ENCODE measurements around the gene GPATCH4. TPM values are rescaled to one million over a fixed set of nuclear protein-coding genes. Genes with fewer than 3 reads are reported as not detected.
"Not testable (repeated sequence)": the region's sequence is repeated elsewhere in the genome, so short reads cannot be mapped to it uniquely, and the experiment has no call there.

Gene GPATCH4
- total RNA-seq, 3 donors from 2014 or later (not counting 1 experiment from before 2014, with no cell fraction given), result 19.3 to 27.3 (median 22.1) TPM

GRCh38 chr1:156616463-156616862, 15.2 kb upstream of the GPATCH4 start:
- Histone ChIP-seq H3K4me1 (ENCODE audit: control insufficient read depth, insufficient read depth, low read length) (no peaks in the 10 kb centered on the region), H3K27me3 (ENCODE audit: control insufficient read depth, insufficient read depth, low read length) (peaks cover 2% of the 10 kb centered on the region), H3K27ac (ENCODE audit: low read length) (no peak overlapping the region), H3K9me3 (ENCODE audit: control insufficient read depth, insufficient read depth, low read length) (no peaks in the 10 kb centered on the region), H3K36me3 (ENCODE audit: control insufficient read depth, insufficient read depth, low read length) (no peaks in the 10 kb centered on the region), H3K4me3 (ENCODE audit: low read length) (no peak overlapping the region)
- Mint-ChIP-seq H3K9me3 (no peaks in the 10 kb centered on the region), H3K4me1 (no peaks in the 10 kb centered on the region), H3K36me3 (no peaks in the 10 kb centered on the region), H3K4me3 (no peak overlapping the region), H3K27me3 (ENCODE audit: low read depth in 2 of 2) (peaks cover 41 to 44% of the 10 kb centered on the region in 2 donors), H3K27ac (no peak overlapping the region)
- DNase-seq (no peak), ATAC-seq (no peak)
- 29% methylated on average over 5 of the region's 5 CpGs for WGBS (ENCODE audit: insufficient coverage)
- intact Hi-C loops (cut with micrococcal nuclease), result no loop called here
- no peak for TF ChIP-seq CTCF (IDR thresholded peaks at IDR 0.05)

- Mint-ChIP-seq H3K4me1 (no peaks in the 10 kb centered on the region), H3K9me3 (no peaks in the 10 kb centered on the region), H3K4me3 (no peak overlapping the region), H3K27me3 (ENCODE audit: low read depth in 2 of 2) (peaks cover 37 to 41% of the 10 kb centered on the region in 2 donors), H3K36me3 (no peaks in the 10 kb centered on the region), H3K27ac (no peak overlapping the region)
- Histone ChIP-seq H3K4me1 (ENCODE audit: control insufficient read depth, insufficient read depth, low read length) (no peaks in the 10 kb centered on the region), H3K27ac (ENCODE audit: low read length) (no peak overlapping the region), H3K9me3 (ENCODE audit: control insufficient read depth, insufficient read depth, low read length) (no peaks in the 10 kb centered on the region), H3K4me3 (ENCODE audit: low read length) (no peak overlapping the region), H3K27me3 (ENCODE audit: control insufficient read depth, insufficient read depth, low read length) (peaks cover 2% of the 10 kb centered on the region), H3K36me3 (ENCODE audit: control insufficient read depth, insufficient read depth, low read length) (no peaks in the 10 kb centered on the region)
- no peak for TF ChIP-seq CTCF (IDR thresholded peaks at IDR 0.05)
- ATAC-seq, result no peak
- no peak for DNase-seq
- 54% methylated on average over 3 of the region's 4 CpGs for WGBS (ENCODE audit: insufficient coverage)
- intact Hi-C loops (cut with micrococcal nuclease), result no loop called here
These were observed 14.7 kb upstream of the GPATCH4 start for GRCh38 chr1:156615946-156616345.

- Mint-ChIP-seq H3K27ac (no peak overlapping the region), H3K4me3 (no peak overlapping the region), H3K27me3 (ENCODE audit: low read depth in 2 of 2) (peaks cover 16 to 20% of the 10 kb centered on the region in 2 donors), H3K9me3 (no peaks in the 10 kb centered on the region), H3K4me1 (peaks cover 8 to 9% of the 10 kb centered on the region in 2 donors), H3K36me3 (no peaks in the 10 kb centered on the region)
- intact Hi-C loops (cut with micrococcal nuclease), result no loop called here
- H3K27ac ChIP-seq (ENCODE audit: low read length), result no peak overlapping the region
- WGBS (ENCODE audit: insufficient coverage), result 57% methylated on average over 3 of the region's 3 CpGs
- H3K4me1 ChIP-seq (ENCODE audit: control insufficient read depth, insufficient read depth, low read length), result peaks cover 6% of the 10 kb centered on the region
- DNase-seq (no peak), ATAC-seq (no peak)
- no peaks in the 10 kb centered on the region for H3K9me3 ChIP-seq (ENCODE audit: control insufficient read depth, insufficient read depth, low read length)
- TF ChIP-seq CTCF (IDR thresholded peaks at IDR 0.05), result no peak
- H3K36me3 ChIP-seq (ENCODE audit: control insufficient read depth, insufficient read depth, low read length), result no peaks in the 10 kb centered on the region
- H3K4me3 ChIP-seq (ENCODE audit: low read length), result no peak overlapping the region
- no peaks in the 10 kb centered on the region for H3K27me3 ChIP-seq (ENCODE audit: control insufficient read depth, insufficient read depth, low read length)
These were observed 11.4 kb upstream of the GPATCH4 start for GRCh38 chr1:156612666-156613065.

DNA sequence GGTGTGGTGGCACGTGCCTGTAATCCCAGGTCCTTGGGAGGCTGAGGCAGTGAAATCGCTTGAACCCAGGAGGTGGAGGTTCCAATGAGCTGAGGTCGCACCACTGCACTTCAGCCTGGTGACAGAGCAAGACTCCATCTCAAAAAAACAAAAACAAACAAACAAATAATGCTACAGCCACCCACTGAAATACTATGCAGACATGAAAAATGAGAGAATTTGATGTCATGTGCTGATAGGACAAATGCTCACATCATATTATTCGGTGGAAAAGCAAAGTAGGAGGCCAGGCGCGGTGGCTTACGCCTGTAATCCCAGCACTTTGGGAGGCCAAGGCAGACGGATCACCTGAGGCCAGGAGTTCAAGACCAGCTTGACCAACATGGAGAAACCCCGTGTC, 8.8 kb upstream of the GPATCH4 start:
- DNase-seq; H3K27ac Mint-ChIP-seq; H3K36me3 ChIP-seq (ENCODE audit: control insufficient read depth, insufficient read depth, low read length); H3K9me3 Mint-ChIP-seq; intact Hi-C loops (cut with micrococcal nuclease); H3K4me3 Mint-ChIP-seq; ATAC-seq; H3K4me1 ChIP-seq (ENCODE audit: control insufficient read depth, insufficient read depth, low read length); H3K4me1 Mint-ChIP-seq; H3K9me3 ChIP-seq (ENCODE audit: control insufficient read depth, insufficient read depth, low read length); H3K27ac ChIP-seq (ENCODE audit: low read length); H3K27me3 Mint-ChIP-seq (ENCODE audit: low read depth in 2 of 2); H3K27me3 ChIP-seq (ENCODE audit: control insufficient read depth, insufficient read depth, low read length); H3K36me3 Mint-ChIP-seq; H3K4me3 ChIP-seq (ENCODE audit: low read length): not testable (repeated sequence)
- 92% methylated on average over 9 of the region's 9 CpGs for WGBS (ENCODE audit: insufficient coverage)

Data from natural killer cell (primary cell).